ENCODE measurements around the gene MMP10.

MMP10 gene

DNA sequence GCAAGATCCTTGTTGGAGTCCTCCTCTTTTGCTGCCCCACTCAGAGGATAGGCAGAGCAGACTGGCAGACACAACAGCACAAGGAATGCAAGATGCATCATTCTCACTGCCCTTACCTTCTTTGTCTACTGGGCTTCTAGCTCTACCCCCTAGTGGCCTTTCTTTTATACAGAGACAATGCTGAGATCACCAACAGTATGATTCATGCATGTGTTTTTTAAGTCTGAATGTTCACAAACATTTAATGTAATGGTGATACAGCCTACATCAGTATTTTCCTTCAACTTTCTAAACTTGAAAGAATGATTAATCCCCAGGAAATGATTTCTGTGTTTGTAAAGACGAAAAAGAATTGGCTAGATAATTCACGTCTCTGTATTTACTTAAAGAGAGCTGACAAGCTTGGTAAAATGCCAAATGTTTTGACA lies at the start of gene MMP10:
TSS of gene MMP10 (minus strand) at position 138 of the 428 bp plus-strand sequence. CDS start at position 101, 37 bp downstream.
- no peak for DNase-seq

DNA sequence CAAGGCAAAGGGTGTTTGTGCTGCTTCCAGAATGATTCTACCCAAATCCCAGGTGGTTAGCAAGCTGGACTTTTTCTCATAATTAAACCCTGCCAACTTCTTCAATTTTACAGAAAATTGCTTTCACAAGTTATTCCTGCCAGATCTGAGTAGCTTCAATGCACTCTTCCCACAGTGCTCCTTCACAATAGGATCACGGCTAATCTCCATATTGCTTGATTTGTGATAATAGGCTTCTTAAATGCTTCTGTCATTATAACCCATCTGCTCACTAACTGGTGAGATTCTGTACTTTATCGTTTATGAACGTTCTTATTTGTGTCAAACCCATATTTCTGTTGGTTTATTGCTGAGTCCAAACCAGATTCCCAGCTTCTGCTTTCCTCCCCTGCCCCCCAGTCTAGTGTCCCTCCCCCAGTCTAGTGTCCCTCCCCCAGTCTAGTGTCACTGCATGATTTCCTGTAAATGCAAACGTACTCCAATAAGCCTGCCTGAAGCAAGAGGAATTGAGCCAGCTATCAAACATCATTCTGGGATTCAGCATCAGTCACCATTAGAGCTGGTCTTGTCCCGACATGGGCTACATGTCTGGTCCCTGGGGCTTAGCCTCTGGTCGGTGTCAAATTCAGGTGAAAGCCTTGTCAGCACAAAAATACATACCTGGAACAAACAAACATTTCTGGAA lies 49.0 kb upstream of the MMP10 start:
- no peak for DNase-seq

DNA sequence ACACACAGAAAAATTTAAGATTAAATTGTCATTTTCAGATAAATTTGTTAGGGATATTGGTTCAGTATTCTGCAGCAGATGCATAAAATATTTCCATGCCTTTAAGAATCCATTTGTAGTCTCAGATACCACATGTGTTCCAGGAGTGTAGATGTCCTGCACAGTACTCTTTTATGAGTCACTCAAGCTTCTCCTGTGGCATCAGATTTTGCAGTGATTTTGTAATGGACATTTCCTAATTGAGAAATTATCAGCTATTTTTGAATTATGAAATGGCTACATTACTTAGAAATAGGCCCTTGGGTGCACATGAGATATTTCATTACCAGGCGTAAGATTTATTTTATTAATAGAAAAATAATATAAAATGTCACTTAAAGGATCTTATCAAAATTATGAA lies 44.1 kb upstream of the MMP10 start:
- no peak for DNase-seq

DNA sequence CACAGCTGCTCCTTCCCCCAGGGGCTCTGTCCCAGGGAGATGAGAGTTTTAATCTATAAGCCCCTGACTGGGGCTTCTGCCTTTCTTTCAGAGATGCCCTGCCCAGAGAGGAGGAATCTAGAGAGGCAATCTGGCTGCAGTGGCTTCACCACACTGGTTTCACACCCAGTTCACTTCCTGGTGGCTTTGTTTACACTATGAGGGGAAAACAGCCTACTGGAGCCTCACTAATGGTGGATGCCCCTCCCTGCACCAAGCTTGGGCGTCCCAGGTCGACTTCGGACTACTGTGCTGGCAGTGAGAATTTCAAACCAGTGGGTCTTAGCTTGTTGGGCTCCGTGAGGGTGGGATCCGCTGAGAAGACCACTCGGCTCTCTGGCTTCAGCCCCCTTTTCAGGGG lies 39.1 kb upstream of the MMP10 start:
- no peak for DNase-seq

DNA sequence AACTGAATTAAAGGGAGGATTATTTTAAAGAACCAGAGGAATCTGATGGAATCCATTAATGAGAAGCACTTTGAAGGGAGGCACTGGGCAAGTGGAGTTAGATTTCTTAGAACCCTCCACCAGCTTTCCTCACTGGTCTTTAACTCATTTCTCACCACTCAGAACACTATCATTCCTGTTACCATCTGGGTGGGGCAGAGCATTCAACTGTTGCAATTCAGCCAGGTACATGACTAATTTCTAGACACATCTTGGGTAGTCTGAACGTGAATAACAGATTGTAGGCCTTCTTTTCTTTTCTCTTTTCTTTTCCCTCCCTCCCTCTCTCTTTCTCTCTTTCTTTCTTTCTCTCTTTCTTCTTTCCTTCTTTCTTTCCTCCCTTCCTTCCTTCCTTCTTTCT lies 33.1 kb upstream of the MMP10 start:
- no peak for DNase-seq

DNA sequence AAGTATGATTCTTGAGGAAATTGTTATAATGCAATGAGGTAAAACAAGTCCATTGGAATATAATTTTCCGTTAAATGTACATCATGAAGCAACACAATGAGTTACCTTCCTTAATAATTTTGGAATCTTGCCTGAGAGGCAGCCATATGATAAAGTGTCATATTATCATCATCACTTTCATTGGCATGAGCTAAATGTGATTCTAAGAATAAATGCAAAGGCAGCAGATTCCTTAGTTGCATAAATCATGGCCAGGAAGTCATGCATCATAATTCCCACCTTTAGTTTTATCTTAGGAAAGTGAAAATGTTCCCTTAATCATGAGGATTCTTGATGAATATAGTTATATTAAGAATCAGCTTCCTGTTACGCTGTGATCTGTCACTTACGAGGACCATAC lies 31.8 kb upstream of the MMP10 start:
- no peak for DNase-seq

DNA sequence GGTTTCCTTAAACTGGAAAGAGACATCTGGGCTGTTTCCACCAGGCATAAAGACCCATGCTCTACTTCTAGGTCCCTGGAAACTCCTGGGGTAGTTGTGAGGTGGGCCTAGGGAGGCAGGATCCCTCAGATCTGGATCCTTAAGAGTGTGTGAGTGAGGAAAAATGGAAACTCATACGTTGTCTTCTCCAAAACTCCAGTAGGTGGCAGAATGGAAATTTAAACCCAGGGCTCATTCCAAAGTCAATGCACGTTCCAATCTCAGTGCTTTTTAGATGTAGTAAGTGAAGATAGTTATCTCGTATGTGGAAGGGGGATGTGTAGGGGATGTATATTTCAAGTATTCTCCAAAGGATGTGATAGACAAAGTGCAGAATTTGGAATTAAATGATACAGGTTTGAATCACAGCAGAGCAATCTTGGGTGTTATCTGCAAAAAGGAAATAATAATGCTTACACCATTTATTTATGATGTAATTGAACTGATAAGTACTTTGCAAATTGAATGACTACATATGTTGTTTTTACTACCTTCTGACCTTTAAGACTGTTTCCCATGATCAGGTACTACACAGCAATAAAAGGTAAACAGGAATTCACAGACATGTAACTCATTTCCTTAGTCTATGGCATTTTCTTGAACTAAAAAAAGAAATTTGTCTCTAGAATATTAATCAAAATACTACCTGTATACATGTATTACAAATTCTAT lies 30.7 kb upstream of the MMP10 start:
- DNase-seq, result no peak

DNA sequence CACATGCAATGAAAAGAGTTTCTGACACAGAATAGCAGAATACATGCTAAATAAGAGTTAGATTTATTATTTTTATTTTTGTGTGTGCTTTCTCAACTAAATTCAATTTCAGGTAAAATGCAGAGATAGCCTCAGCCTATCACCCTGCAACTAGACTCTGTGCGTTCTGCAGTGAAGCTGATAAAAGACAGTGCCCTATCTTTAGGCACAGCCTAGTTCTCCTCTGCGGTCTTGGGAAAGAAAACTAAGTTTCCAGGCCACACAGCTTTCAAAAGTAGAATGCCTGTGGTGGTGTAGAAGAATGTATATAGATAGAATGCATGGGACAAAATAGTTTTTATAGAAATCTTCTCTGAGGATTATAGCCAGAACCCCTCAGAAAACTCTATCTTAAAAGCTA lies 29.5 kb upstream of the MMP10 start:
- DNase-seq, result no peak

DNA sequence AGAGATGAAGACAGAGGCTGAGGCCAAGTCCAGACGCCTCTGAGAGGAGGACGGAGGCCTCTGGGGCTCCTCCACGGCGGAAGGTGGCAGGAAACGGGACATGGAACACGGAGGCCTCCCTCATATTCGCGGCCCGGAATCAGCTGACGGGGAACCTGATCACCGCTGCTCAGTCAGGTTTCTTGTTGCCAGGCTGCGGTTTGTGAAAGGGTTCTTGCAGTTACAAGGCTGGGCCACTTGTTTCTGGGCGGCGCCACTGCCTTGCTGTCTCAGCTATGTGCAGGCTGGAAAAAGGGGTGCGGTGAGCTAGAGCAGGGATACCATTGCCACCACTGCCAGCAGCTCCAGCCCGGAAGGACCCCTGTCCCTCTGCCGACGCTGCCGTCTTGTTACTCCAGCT lies 27.5 kb upstream of the MMP10 start:
- no peak for DNase-seq

DNA sequence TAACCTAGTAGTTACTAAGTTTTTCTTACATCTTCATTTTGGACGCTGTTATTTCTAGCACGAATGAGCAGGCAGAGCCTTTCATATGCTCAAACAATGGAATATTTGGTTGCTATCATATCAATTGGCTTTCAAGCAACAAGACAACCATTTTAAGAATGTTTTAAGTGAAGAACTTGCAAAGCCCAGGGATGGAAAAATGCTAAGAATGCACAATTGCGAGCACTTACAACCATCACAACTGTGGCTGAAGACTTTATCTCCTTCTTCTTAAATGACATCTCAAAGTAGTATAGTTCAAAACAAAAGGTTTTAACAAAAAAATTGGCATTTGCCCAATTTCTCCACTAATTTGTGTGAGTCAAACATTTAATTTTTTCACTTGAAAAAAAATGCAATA lies 25.9 kb upstream of the MMP10 start:
- DNase-seq, result no peak

DNA sequence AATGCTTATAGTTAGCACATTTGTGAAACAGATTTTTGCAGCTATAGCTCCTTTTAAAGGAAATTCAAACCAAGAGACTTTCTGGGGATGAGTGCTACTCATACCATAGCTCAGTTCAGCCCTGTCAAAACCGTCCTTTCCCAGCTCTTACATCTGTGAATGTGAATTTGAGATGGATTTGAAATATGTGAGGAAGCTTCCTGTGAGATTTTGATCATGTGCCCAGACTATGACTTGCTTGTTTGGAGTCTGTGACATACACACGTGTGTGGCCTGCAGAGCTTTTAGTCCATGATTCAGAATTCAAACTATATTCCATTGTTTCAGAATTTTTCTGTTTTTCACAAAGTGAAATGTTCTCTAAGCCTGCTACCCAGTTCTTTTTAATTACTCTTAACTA lies 21.9 kb upstream of the MMP10 start:
- no peak for DNase-seq

DNA sequence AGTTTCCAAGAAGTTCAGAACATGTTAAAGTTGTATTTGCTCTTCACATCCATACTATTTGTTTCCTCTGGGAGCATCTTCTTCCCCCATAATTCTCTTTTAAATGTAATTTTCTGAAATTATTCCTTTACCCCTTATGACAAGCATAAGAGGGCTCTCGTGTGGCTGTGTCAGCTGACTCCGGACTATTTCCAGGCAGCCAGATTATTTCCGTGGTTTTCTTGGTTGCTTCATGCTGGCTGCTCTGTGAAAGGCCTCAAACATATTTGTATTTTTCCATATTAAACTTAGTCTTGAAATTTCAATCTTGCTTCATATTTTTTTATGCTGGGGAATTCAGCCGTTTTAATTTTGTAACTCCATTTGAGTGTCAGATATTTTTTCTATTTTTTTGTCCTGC lies 20.3 kb upstream of the MMP10 start:
- no peak for DNase-seq

DNA sequence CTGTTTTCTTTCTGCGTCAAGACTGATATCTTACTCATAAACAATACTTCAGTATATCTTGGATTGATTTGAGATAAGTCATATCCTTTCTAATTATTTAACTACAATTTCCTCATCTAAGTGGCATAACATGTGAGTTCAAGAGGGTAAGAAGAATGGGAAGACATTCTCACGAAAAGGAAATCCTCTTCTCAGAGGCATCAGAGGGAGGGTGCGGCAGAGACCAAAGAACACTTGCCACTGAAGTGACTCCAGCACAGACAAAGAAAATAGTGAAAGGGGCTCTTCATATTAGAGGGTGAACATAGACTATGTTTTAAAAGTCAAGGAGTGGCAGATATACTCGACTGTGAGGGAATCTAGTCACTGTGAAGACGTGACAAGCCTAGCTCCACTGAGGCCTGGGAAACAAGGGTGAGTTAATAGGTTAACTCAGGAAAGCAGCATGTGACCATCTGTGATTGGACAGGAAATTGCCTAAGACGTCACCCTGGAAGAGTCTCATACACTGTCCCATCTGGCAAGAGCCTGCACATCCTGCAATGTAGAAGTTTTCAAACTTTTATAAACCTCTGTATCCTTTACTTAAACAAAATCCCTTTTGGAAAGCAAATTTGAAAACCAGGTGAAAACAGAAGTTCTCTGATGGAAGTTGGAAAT lies 19.4 kb upstream of the MMP10 start:
- no peak for DNase-seq

DNA sequence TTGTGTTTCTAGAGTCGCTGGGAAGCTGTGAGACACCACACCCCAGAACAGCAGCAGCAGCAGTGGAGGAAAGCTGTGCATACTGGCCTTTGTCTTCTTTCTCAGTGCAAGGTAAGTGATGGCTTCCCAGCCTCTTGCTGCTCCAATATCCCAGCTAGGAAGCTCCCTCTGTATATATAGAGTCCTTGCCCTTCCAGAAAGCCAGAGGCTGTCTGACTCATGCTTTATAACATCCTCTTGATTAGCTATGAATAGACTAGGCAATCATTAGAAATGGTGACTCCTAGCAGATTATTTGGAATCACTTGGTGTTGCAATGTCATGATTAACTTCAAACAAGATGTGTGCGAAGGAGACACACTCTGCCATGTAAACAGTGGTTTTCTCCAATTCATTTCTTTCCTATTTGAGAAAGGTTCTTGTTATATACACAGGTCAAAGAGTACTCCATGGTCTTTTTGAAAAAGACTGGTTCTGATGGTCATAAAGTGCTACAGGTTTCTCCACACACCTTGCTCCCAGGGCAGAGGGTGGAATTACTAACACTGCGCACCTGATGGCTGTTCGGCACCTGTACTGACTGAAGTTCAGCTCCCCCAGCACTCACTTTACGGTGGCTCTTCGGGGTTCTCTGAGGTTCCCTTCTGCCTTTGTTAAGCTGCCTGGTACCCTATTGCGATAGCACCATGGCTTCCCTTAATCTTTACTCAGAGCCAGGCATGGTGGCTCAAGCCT lies 17.8 kb upstream of the MMP10 start, which contains the start of gene MMP1:
TSS of gene MMP1 (minus strand) at position 149 of the 735 bp plus-strand sequence. CDS start at position 81, 68 bp downstream.
- no peak for DNase-seq

DNA sequence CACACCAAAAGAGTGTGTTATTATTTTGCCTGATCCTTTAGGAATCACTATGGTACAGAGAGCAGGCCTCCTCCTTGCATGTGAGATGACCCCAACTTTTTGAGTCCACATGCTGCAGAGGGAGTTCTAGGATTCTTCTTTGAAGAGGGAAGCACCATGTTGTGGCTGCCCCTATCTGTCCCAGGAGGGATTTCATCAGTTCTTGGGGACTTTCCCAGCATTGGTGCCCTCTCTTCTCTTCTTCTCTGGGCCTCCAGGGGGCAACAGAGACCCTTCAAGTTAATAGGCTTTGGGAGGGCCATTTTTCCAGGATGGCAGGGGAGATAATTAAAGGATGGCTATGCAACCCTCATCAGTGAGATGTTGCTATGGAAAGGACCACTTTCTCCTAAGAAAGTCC lies 14.0 kb upstream of the MMP10 start:
- no peak for DNase-seq

DNA sequence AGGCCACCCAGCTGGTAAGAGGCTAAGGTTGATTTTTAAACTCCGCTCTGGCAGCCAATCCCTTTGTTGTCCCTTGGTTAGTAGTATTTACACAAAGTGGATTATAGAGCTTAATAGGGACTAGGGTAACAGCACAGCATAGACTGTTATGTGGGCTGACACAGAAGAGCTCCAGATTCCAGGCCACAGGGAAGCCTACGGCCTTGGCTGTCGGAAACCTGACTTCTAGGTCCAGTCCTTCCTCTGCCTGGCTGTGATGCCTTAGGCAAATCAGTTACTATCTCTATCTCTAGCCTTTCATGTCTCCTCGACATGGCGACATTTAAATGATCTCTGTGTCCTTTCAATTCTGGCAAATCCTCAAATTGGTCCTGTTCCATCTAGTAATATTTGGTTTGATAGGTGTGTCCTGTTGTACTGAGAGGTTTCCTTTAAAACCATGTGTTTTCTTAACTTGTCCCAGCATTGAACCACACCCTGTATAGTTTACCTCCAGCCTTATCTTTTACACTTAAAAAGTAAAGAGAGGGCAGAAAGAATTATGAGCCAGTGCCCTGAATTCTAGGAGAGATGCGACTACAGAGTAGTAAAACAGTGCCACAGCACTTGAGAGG lies 13.4 kb upstream of the MMP10 start:
- DNase-seq, result no peak

DNA sequence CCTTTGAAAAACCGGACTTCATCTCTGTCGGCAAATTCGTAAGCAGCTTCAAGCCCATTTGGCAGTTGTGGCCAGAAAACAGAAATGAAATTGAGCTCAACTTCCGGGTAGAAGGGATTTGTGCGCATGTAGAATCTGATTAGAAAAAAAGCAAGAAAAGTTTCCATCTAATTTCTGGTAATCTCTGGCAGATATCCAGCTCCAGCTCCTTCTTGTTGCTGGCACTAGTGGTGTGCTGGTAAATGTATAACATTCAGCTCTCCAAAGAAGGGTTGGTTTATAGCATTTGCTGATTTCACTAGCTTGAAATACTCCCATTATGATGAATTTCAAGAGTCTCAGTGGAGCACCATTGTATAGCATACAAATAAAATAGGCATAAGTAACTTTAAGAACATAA lies 12.2 kb upstream of the MMP10 start:
- DNase-seq, result no peak

DNA sequence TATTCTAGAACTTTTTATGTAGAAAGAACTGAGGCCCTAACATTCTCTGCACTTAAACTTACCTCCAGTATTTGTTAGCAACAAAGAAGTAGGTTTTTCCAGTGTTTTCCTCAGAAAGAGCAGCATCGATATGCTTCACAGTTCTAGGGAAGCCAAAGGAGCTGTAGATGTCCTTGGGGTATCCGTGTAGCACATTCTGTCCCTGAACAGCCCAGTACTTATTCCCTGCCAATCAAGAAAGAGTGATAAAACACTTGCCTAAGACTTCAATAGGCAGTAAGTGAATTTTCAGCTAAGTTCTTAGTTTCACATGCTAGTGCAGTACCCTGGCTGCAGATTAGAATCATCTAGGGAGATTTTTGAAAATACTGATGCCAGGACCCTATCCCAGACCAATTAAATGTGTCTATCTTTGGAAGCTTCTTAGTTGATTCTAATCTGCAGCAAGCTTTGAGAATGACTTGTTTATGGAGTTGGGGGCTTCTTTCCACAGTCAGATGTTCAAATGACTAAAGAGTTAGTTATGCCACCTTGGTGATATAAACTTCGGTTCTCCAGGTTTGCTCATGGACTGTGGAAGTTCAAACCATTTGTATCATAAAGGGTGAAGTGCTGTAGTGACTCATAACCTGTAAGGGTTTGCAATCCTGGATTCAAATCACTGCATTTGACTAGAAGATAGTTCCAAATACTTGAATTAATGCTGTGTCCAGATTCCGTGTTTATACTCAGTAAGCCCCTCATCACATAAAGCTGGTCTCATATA lies 11.0 kb upstream of the MMP10 start:
- DNase-seq, result no peak

DNA sequence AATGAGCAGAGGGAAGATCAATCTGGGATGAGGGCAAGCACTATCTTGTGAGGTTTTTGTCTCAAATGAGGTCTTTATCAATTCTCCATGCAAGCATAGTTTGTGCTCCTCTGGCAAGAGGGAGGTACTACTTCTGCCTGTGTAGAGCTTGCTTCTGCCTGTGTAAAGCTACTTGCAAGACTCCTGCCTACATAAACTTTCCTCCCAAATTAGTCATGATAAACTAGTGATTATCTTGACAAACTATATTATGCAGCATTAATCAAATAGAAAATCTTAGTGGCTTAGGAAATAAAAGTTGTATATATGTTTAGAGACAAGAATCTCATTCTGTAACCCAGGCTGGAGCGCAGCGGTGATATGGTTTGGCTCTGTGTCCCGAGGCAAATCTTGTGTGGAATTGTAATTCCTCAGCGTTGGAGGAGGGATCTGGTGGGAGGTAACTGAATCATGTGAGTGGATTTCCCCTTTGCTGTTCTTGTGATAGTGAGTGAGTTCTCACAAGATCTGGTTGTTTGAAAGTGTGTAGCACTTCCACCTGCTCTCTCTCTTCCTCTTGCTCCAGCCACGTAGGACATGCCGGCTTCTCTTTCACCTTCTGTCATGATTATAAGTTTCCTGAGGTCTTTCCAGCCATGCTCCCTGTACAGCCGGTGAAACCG lies 8.0 kb upstream of the MMP10 start:
- no peak for DNase-seq

DNA sequence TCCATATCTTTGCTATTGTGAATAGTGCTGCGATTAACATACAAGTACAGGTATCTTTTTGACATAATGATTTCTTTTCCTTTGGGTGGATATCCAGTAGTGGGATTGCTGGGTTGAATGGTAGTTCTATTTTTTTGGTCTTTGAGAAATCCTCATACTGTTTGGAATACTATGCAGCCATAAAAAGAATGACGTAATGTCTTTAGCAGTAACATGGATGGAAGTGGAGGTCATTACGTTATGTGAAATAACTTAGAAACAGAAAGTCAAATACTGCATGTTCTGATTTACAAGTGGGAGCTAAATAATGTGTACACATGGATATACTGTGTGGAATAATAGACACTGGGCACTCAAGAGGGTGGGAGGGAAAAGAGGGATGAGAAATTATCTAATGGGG lies 4.0 kb upstream of the MMP10 start:
- DNase-seq, result no peak

DNA sequence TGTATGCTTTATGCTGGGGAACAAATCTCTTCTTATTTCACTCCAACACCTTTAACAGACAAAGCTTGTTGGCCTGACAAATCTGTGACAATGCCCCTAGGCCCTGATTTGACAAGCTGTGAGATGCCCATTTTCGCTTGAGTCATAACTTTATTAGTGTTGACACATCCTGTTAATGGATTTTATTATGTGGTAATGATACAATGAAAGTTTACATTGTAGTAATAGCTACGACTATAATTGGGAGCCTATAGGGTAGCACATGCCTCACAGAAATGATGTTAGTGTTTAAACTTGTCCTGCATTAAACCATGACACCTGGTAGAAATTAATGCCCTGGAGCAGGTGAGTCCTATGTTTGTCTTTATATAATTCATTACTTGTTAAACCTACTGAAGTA lies 3.3 kb upstream of the MMP10 start:
- DNase-seq, result no peak
